GM12801 (cell line): ENCODE results near the gene DCST1.

Experiments
- CTCF ChIP-seq: IDR thresholded peaks from one replicate; pipeline ENCODE4 v1.5.1; 2011; ENCODE audit warnings: control low read depth; ENCODE audit not compliant: insufficient read length; ENCODE audit errors: extremely low read depth

Gene DCST1

GRCh38 chr1:155064832-155065429 lies 31.3 kb downstream of the DCST1 start:
- TF ChIP-seq CTCF: no peak

- no peak for TF ChIP-seq CTCF
Measured at GRCh38 chr1:155066777-155067176, 33.2 kb downstream of the DCST1 start.

GRCh38 chr1:155068599-155068998 lies 35.0 kb downstream of the DCST1 start:
- TF ChIP-seq CTCF: no peak

- TF ChIP-seq CTCF: no peak
Measured at GRCh38 chr1:155069551-155070157, 36.0 kb downstream of the DCST1 start.

GRCh38 chr1:155070158-155070621 lies 36.6 kb downstream of the DCST1 start:
- TF ChIP-seq CTCF: no peak

GRCh38 chr1:155070721-155071569 lies 37.3 kb downstream of the DCST1 start:
- no peak for TF ChIP-seq CTCF

GRCh38 chr1:155071701-155072100 lies 38.1 kb downstream of the DCST1 start:
- TF ChIP-seq CTCF: no peak
